Measurements from ENCODE around the gene CCND3.

Gene CCND3

GRCh38 chr6:41884957-41885356 lies 56.7 kb downstream of the CCND3 start:
- POLR2A ChIA-PET, result no interaction called here
- TF ChIP-seq CTCF (IDR thresholded peaks at IDR 0.05; ENCODE audit: control extremely low read depth, extremely low read depth, low read depth, missing control alignments), result no peak
- CTCF ChIA-PET, result interaction anchor here (1.0 kb wide), 1 partner anchor 8 kb away, joined by 3 read pairs; no protein-coding TSS in a partner anchor
- DNase-seq (ENCODE audit: extremely low spot score), result no peak
